ENCODE measurements around the gene TMEM33.

TMEM33 gene

DNA sequence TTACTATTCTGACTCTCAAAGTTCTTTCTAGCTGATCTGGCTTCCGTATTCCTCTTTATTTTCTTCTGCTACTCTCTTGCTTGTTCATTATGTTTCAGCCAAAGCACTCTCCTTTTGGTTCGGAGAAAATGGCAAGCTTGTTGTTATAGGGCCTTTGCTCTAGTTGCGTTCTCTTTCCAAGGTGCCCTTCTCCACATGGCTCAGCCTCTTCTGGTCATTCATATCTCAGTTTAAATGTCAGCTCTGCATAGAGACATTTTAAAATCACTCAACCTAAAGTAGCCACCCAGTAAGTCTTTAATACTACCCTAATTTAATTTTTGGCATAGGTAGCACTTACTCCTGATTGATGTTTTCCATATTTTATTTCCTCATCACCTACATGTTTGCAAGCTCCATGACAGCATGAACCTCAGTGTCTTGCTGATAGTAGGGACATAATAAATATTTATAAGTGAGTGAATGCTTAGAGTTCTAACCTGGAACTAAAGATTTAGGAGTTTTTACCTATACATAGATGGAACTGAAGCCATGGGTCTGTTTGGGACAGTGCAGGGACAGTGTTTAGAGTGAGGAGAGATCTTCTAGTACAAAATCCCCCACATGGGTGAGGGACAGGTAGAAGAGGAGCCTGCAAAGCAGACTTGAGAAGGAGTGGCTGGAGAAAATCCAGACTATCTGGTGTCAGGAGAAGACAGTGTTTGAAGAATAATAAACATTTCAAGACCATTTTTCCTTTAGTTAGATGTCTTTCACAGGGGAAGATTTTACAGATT, 73.0 kb downstream of the TMEM33 start:
- no peak for DNase-seq

Data from CD4-positive, alpha-beta T cell treated with Interleukin-6 for 4 hours (primary cell).